GM21367 (cell line): ENCODE data around the gene XAF1.
"Not testable (repeated sequence)": the region's sequence is repeated elsewhere in the genome, so short reads cannot be mapped to it uniquely, and the experiment has no call there.

ENCODE experiments used
- ATAC-seq: cut with Tn5 transposase; IDR thresholded peaks from one replicate; pipeline ENCODE4 v1.9.1; 2021; ENCODE audit not compliant: unreplicated experiment

XAF1 gene

GRCh38 chr17:6753006-6753445 is 2.8 kb upstream of the XAF1 start:
- no peak for ATAC-seq

- ATAC-seq: no peak
Observed at GRCh38 chr17:6753546-6753945, 2.3 kb upstream of the XAF1 start.

- no peak for ATAC-seq
Observed at GRCh38 chr17:6755281-6755680, 565 bp upstream of the XAF1 start.

DNA sequence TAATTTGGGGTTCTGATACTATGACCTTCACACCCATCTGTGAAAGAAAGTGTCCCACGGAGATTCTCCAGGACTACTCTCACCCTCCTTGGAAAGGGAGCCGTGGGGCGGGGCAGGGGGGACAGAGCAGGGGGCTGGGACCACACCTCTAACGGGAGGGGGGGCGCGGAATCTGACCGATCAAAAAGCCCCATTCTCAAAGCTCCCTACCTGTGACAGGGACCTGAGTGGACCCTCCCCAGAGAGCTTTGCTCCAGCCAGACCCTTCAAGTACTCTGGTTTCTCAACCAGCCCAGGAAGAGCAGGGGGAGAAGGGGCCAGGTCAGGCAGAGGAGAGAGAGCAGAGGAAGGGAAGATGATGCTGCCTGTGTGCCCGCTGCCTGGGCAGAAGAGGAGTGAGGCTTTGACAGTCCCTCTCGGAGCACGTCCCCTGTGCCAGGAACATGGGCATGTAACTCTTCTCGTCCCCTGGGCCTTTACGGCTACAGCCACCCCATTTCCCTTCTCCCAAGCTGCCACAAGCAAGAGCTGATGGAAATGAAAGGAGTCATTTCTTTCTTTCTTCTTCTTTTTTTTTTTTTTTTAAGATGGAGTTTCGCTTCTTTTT is 682 bp downstream of the XAF1 start:
- no peak for ATAC-seq

- ATAC-seq: no peak
Observed at GRCh38 chr17:6757747-6758146, 1.9 kb downstream of the XAF1 start.

GRCh38 chr17:6761779-6762178 is 5.9 kb downstream of the XAF1 start:
- no peak for ATAC-seq

- ATAC-seq: no peak
Observed at GRCh38 chr17:6768447-6768846, 12.6 kb downstream of the XAF1 start.

DNA sequence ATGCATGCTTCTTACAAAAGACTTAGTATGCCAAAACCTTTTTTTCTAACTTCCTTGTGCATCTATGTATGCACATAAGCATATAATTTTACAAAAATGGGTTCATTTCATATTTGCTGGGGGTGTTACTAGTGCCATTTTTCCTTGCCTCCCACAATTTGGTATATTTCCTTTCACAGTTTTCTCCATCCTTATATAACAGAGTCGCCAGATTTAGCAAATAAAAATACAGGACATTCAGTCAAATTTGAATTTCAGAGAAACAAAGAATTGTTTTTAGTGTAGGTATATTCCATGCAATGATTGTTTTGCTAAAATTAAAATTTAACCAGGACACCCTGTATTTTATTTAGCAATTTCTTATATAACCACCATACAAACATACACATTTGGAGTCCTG is 16.2 kb downstream of the XAF1 start:
- ATAC-seq: no peak

DNA sequence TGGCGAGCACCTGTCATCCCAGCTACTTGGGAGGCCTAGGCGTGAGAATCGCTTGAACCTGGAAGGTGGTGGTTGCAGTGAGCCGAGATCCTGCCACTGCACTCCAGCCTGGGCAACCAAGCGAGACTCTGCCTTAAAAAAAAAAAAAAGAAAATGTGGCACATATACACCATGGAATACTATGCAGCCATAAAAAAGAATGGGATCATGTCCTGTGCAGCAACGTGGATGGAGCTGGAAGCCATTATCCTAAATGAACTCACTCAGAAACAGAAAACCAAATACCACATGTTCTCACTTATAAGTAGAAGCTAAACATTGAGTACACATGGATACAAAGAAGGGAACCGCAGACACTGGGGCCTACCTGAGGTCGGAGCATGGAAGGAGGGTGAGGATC is 19.1 kb downstream of the XAF1 start:
- not testable (repeated sequence) for ATAC-seq

- no peak for ATAC-seq
Observed at GRCh38 chr17:6775871-6776405, 20.1 kb downstream of the XAF1 start, which contains the start of gene FBXO39. Gene FBXO39, plus strand, starts transcription at chr17:6776215. Its CDS starts 3,654 bp downstream, at chr17:6779869.

GRCh38 chr17:6779411-6779810 is 23.6 kb downstream of the XAF1 start:
- ATAC-seq: no peak

GRCh38 chr17:6780001-6780400 is 24.2 kb downstream of the XAF1 start:
- no peak for ATAC-seq

DNA sequence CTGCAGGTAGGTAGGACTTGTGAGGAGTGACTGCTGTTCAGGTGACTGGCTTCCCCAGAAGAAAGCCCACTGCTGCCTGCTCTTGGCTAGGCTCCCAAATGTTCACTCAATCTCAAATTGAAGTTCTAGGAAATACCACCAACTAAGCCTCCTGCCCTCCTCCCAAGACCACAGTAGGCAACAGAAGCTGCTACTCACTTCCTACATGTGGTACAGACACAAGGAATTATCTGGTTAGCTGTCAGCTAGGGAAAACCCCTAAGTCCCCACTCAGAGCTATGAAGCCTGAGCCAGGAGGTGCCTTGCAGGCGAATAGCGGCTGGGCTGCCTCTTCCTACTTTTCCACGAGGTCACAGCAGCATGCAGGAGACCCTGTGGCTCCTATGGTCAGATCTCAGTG is 25.0 kb downstream of the XAF1 start:
- ATAC-seq: no peak

- ATAC-seq: no peak
Observed at GRCh38 chr17:6782244-6782643, 26.4 kb downstream of the XAF1 start.

DNA sequence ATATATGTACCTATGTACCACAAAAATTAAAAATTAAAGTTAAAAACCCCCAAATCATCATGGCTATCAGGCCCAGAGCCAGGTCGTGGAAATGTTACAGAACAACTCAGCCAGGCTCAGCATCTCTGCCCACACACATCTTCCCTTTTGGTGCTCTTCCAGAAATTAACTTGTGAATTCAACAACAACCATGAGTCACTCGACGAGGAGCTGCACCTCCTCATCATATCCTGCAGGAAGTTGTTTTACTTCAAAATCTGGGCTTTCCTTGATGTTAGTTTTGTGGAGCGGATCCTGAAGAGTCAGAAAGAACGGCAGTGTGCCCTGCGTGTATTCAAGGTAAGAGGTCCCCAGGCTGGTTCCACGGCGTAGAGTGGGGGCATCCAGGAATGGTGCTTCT is 30.8 kb downstream of the XAF1 start:
- no peak for ATAC-seq

GRCh38 chr17:6787081-6787693 is 31.3 kb downstream of the XAF1 start:
- ATAC-seq: no peak

DNA sequence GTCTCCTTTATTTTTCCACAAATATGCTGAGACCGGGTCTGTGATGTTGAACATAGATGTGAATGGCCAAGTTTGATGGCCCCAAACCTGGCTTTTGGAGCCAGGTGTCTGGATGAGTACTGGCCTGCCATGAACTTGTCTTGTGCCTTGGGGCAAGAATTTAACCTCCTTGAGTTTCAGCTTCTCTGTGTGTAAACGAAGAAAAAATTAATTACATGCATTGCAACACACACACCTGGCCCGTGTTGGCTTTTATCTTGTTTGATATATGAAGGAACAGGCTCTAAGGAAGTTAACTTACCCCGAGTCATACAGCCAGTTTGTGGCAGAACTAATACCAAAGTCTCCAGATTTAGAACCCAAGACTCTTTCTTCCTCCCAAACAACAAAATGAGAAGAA is 33.3 kb downstream of the XAF1 start:
- ATAC-seq: no peak

- ATAC-seq: no peak
Observed at GRCh38 chr17:6793748-6794493, 38.1 kb downstream of the XAF1 start.

DNA sequence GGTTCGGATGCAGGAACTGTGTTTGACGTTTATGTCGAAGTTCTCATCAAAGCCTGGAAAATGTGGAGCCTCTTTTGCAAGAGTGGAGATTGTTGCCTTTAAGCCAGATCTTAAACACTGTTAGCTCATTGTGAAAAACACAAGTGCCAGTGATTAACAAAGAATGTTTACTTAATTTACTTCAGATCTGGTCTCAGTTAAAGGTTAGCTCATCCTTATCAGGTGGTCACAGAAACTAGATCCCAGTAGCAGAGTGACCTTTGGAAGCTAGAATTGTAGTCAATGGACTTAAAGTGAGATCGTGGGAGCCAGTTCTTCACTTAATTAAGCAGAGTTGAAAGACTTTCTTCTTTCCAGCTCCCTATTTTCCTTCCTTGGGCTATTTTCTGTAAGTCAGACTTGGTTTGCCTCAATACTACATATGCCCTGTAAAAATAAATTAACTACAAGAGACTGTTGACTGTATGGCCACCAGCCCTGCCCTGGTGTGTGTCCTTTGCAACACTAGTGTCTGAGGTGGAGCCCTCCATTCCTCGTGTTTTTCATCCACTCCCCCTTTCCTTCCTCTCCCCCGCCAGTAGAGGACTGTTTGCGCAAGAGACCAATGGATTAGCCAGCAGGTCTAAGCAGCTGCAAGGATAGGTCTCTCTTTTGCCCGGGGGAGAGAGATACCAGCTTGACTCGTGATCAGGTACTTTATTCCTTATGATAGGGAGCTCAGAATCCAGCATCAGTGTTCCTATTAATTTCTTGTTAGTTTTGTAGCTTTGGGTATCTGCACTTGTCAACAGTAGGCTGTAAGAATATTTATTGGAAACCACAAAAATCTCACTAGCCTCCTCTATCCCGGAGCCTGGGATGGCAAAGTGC is 40.4 kb downstream of the XAF1 start:
- ATAC-seq: no peak

DNA sequence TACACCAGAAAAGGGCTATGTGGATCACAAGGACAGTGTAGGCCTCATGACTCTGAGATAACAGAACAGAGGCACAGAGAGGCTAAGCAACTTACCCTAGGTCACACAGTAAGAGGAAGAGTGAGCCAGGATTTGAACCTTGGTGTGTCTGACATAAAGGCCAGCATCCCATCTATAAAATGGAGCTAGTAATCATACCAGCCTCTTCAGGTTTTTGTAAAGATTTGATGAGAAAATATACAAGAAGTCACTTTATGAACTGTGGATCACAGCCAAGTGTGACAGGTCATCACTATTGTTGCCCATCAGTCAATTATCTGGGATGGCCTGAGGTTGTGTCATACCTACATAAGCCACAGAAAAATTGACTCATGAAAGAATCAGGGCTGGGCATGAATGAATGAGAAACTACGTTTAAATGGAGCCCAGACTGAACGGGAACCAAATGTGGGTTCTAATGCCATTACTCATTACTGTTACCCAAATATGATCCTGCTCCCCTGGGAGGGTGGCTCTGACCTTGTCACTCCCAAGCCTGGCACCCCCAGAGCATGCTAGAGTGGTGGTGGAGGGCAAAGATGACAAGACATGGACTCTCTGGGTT is 41.1 kb downstream of the XAF1 start:
- no peak for ATAC-seq
